Measurements from ENCODE around the gene DDX5. TPM values are rescaled to one million over a fixed set of nuclear protein-coding genes. Genes with fewer than 3 reads are reported as not detected.

The DDX5 gene
- polyA plus RNA-seq, 1 donor, result 945 TPM

- DNase-seq, result no peak
Measured at GRCh38 chr17:64455993-64456885, 49.9 kb downstream of the DDX5 start.

DNA sequence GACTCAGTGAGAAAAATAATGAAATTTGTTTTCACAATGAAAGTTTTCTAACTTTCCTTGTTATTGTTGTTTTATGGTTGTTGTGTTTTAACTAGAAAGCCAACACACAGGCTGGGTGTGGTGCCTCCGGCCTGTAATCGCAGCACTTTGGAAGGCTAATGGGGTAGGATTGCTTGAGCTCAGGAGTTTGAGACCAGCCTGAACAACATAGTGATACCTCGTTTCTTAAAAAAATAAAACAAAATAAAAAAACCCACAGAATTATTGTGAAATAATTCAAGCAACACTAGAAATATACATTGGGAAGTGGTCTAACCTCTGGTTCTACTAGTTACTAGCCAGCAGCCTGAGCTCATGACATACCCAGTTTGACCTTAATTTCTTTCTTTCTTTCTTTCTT is 56.5 kb downstream of the DDX5 start:
- no peak for DNase-seq

GRCh38 chr17:64448665-64449512 is 57.2 kb downstream of the DDX5 start, which contains the start of gene MILR1:
MILR1 (plus strand) TSS chr17:64449115; CDS start chr17:64449169, 54 bp downstream.
- no peak for DNase-seq

Other genes with a start within 250 kb of the DDX5 start
- 27.5 TPM for gene TEX2, start 243.0 kb downstream of the DDX5 start, polyA plus RNA-seq (ENCODE audit: insufficient read length)
- gene PECAM1, start 115.4 kb downstream of the DDX5 start, polyA plus RNA-seq (ENCODE audit: insufficient read length), result 97.0 TPM
- gene MILR1, start 57.2 kb downstream of the DDX5 start, polyA plus RNA-seq (ENCODE audit: insufficient read length), result 2.5 TPM
- gene POLG2, start 9.2 kb downstream of the DDX5 start, polyA plus RNA-seq (ENCODE audit: insufficient read length), result 59.0 TPM
- gene CEP95, start 688 bp upstream of the DDX5 start, polyA plus RNA-seq (ENCODE audit: insufficient read length), result 194 TPM
- 42.5 TPM for gene SMURF2, start 156.0 kb upstream of the DDX5 start, polyA plus RNA-seq (ENCODE audit: insufficient read length)